Caco-2 (cell line): ENCODE results near the gene LRRTM4. TPM values are rescaled to one million over a fixed set of nuclear protein-coding genes. Genes with fewer than 3 reads are reported as not detected.

ENCODE experiments used
- BruUV-seq: library from RNA; stranded (reverse); fragments of 400-500 nt; replicated peaks from 2 replicates; lab custom pipeline; 2021; lab: Mats Ljungman, UMichigan
- CTCF ChIA-PET: fragments of 300-600 bp; sonication (Branson Sonifier 250); formaldehyde crosslinking; loops from one replicate; lab custom pipeline; 2022; ENCODE audit warnings: antibody characterized with exemption; lab: Charles Lee
- POLR2A ChIA-PET: fragments of 300-600 bp; sonication (Branson Sonifier 250); formaldehyde crosslinking; loops from one replicate; lab custom pipeline; 2022; ENCODE audit warnings: antibody characterized with exemption; lab: Charles Lee
- DNase-seq, 2 experiments: peaks; one replicate each; pipeline versions ENCODE4 v3.0.0 to v3.0.0-alpha.2; 2020 to 2022
- H3K27me3 ChIP-seq: replicated peaks from 2 replicates; pipeline ENCODE4 v1.6.0; 2011; ENCODE audit warnings: low read length; ENCODE audit not compliant: control insufficient read depth, insufficient read depth
- H3K36me3 ChIP-seq: 2 replicates; pipeline ENCODE4 v1.5.1; 2011; ENCODE audit warnings: low read length; ENCODE audit not compliant: control insufficient read depth, insufficient read depth
- H3K4me1 ChIP-seq: fragments of 250-450 bp; sonication (Bioruptor Pico); 2 replicates; pipeline ENCODE4 v1.5.1; 2020; ENCODE audit warnings: mild to moderate bottlenecking
- H3K4me3 ChIP-seq: 2 replicates; pipeline ENCODE4 v1.5.1; 2011; ENCODE audit warnings: low read depth, mild to moderate bottlenecking, control low read depth, low read length
- H3K9me3 ChIP-seq: fragments of 250-450 bp; sonication (Bioruptor Pico); 2 replicates; pipeline ENCODE4 v1.5.1; 2020; ENCODE audit warnings: mild to moderate bottlenecking, moderate library complexity
- H3K27ac Mint-ChIP-seq: one replicate; pipeline ENCODE4 v1.8.0; 2022; ENCODE audit warnings: mixed read lengths; ENCODE audit not compliant: unreplicated experiment
- H3K27me3 Mint-ChIP-seq: one replicate; pipeline ENCODE4 v1.8.0; 2022; ENCODE audit warnings: mixed read lengths; ENCODE audit not compliant: insufficient read depth, unreplicated experiment
- H3K36me3 Mint-ChIP-seq: one replicate; pipeline ENCODE4 v1.8.0; 2022; ENCODE audit warnings: mild to moderate bottlenecking, mixed read lengths; ENCODE audit not compliant: insufficient read depth, unreplicated experiment
- H3K4me1 Mint-ChIP-seq: one replicate; pipeline ENCODE4 v1.8.0; 2022; ENCODE audit warnings: low read depth, mixed read lengths; ENCODE audit not compliant: unreplicated experiment
- H3K4me3 Mint-ChIP-seq: one replicate; pipeline ENCODE4 v1.8.0; 2022; ENCODE audit warnings: mild to moderate bottlenecking, moderate library complexity, mixed read lengths; ENCODE audit not compliant: unreplicated experiment
- H3K9me3 Mint-ChIP-seq: one replicate; pipeline ENCODE4 v1.8.0; 2022; ENCODE audit warnings: mixed read lengths; ENCODE audit not compliant: unreplicated experiment
- CTCF ChIP-seq, 2 experiments: fragments of 200-600 bp in 1 of 2; IDR thresholded peaks; 1 replicate in 1 of 2; 2 replicates in 1 of 2; pipeline versions ENCODE4 v1.5.1 to v1.8.0; 2011 to 2022; ENCODE audit warnings: antibody characterized with exemption in 1 of 2, control low read depth in 1 of 2, inconsistent platforms in 1 of 2, low read depth in 1 of 2, low read length in 1 of 2, mild to moderate bottlenecking in 1 of 2, moderate library complexity in 1 of 2; ENCODE audit not compliant: insufficient read depth in 1 of 2, severe bottlenecking in 1 of 2, unreplicated experiment in 1 of 2
- intact Hi-C: fragments of 100-400 bp; cut with micrococcal nuclease; formaldehyde crosslinking; loops from one replicate; pipeline ENCODE4 v1.10.0; 2022; ENCODE audit not compliant: unreplicated experiment
- total RNA-seq: library from RNA; stranded (reverse); gene quantifications from 2 replicates; pipeline ENCODE4 v1.2.3, GENCODE V29; 2022

Gene LRRTM4
- total RNA-seq, 1 experiment from 2014 or later, result 0.32 TPM

- H3K36me3 ChIP-seq, result no peaks in the 10 kb centered on the region
- H3K27ac Mint-ChIP-seq, result no peak overlapping the region
- ChIA-PET POLR2A (no interaction called here), CTCF (no interaction called here)
- H3K4me1 Mint-ChIP-seq, result no peaks in the 10 kb centered on the region
- DNase-seq, result no peak
- H3K36me3 Mint-ChIP-seq, result no peaks in the 10 kb centered on the region
- intact Hi-C loops, result no loop called here
- no peak overlapping the region for H3K4me3 Mint-ChIP-seq
- no TSS peak for BruUV-seq
- no peak for TF ChIP-seq CTCF (IDR thresholded peaks at IDR 0.05; ENCODE audit: insufficient read depth in 1 of 2, low read depth in 1 of 2, low read length in 1 of 2, severe bottlenecking in 1 of 2, unreplicated experiment in 1 of 2)
- H3K27me3 ChIP-seq, result no peaks in the 10 kb centered on the region
- H3K27me3 Mint-ChIP-seq, result no peaks in the 10 kb centered on the region
- H3K4me1 ChIP-seq, result no peaks in the 10 kb centered on the region
- H3K9me3 ChIP-seq, result no peaks in the 10 kb centered on the region
- no peaks in the 10 kb centered on the region for H3K9me3 Mint-ChIP-seq
- no peak overlapping the region for H3K4me3 ChIP-seq
These were observed 594.1 kb downstream of the LRRTM4 start for GRCh38 chr2:76928026-76928425.

- ChIA-PET POLR2A (no interaction called here), CTCF (no interaction called here)
- BruUV-seq, result no TSS peak
- Histone ChIP-seq H3K9me3 (no peaks in the 10 kb centered on the region), H3K4me1 (no peaks in the 10 kb centered on the region), H3K36me3 (no peaks in the 10 kb centered on the region), H3K4me3 (no peak overlapping the region), H3K27me3 (no peaks in the 10 kb centered on the region)
- Mint-ChIP-seq H3K27ac (no peak overlapping the region), H3K4me1 (no peaks in the 10 kb centered on the region), H3K4me3 (no peak overlapping the region), H3K9me3 (no peaks in the 10 kb centered on the region), H3K36me3 (no peaks in the 10 kb centered on the region), H3K27me3 (peaks cover 3% of the 10 kb centered on the region)
- no peak for DNase-seq
- intact Hi-C loops, result no loop called here
- no peak for TF ChIP-seq CTCF (IDR thresholded peaks at IDR 0.05; ENCODE audit: insufficient read depth in 1 of 2, low read depth in 1 of 2, low read length in 1 of 2, severe bottlenecking in 1 of 2, unreplicated experiment in 1 of 2)
These were observed 601.2 kb downstream of the LRRTM4 start for GRCh38 chr2:76921006-76921405.

DNA sequence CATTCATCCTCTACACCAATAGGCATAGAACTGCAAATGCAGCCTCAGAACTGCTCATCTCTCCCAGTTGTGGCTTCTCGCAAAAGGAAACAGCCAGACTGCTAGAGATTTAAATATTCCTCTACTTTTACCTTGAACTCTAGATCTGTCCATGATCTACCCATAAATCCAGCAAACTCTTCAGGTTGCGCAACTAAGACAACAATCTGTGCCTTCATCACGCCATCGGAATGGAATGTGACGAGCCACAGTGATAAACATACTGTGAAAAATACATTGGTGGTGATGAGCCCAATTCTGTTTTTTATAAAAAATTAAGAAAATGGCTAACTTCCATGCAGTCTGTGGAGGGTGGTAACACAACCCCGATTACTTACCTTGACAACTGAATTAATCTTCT lies 626.7 kb downstream of the LRRTM4 start:
- H3K4me1 Mint-ChIP-seq, result peaks cover 6% of the 10 kb centered on the region
- intact Hi-C loops, result no loop called here
- no peak overlapping the region for H3K27ac Mint-ChIP-seq
- H3K36me3 Mint-ChIP-seq, result no peaks in the 10 kb centered on the region
- no peaks in the 10 kb centered on the region for H3K36me3 ChIP-seq
- H3K27me3 Mint-ChIP-seq, result peaks cover 4% of the 10 kb centered on the region
- H3K4me1 ChIP-seq, result no peaks in the 10 kb centered on the region
- H3K4me3 Mint-ChIP-seq, result no peak overlapping the region
- ChIA-PET CTCF (no interaction called here), POLR2A (no interaction called here)
- DNase-seq, result peak in 1 of 2 experiments; percentile 3
- H3K9me3 Mint-ChIP-seq, result no peaks in the 10 kb centered on the region
- no peak overlapping the region for H3K4me3 ChIP-seq
- H3K9me3 ChIP-seq, result no peaks in the 10 kb centered on the region
- TF ChIP-seq CTCF (IDR thresholded peaks at IDR 0.05; ENCODE audit: insufficient read depth in 1 of 2, low read depth in 1 of 2, low read length in 1 of 2, severe bottlenecking in 1 of 2, unreplicated experiment in 1 of 2), result no peak
- H3K27me3 ChIP-seq, result no peaks in the 10 kb centered on the region
- no TSS peak for BruUV-seq
